SK-N-SH treated with all-trans-retinoic acid at 6 μM for 48 hours (cell line): ENCODE results near the gene DENND1B.
"Not testable (repeated sequence)": the region's sequence is repeated elsewhere in the genome, so short reads cannot be mapped to it uniquely, and the experiment has no call there.

Source experiments
- ATAC-seq: fragments of 200-7000 bp; cut with Tn5 transposase; 3 replicates; pipeline ENCODE4 v1.9.1; 2020; ENCODE audit warnings: mild to moderate bottlenecking, moderate library complexity
- ARNTL ChIP-seq: fragments of 450-650 bp; formaldehyde crosslinking; IDR thresholded peaks from 2 replicates; pipeline ENCODE4 v1.5.0; 2020; ENCODE audit warnings: low read depth, mild to moderate bottlenecking, moderate library complexity, borderline replicate concordance
- BACH2 ChIP-seq: fragments of 250-450 bp; sonication (Bioruptor Pico); IDR thresholded peaks from 2 replicates; pipeline ENCODE4 v1.9.0; 2021; ENCODE audit warnings: mild to moderate bottlenecking, borderline replicate concordance
- ESRRG ChIP-seq: fragments of 250-450 bp; sonication (Bioruptor Pico); IDR thresholded peaks from 2 replicates; pipeline ENCODE4 v1.6.1; 2021; ENCODE audit warnings: mild to moderate bottlenecking
- GLIS3 ChIP-seq: fragments of 250-450 bp; sonication (Bioruptor Pico); IDR thresholded peaks from 2 replicates; pipeline ENCODE4 v1.5.0; 2020; ENCODE audit warnings: mild to moderate bottlenecking, moderate library complexity
- ISL1 ChIP-seq: fragments of 250-450 bp; sonication (Bioruptor Pico); IDR thresholded peaks from 2 replicates; pipeline ENCODE4 v2.1.2; 2022; ENCODE audit warnings: mild to moderate bottlenecking, moderate library complexity
- OSR1 ChIP-seq: fragments of 250-450 bp; sonication (Bioruptor Pico); IDR thresholded peaks from 2 replicates; pipeline ENCODE4 v1.8.0; 2022; ENCODE audit warnings: moderate library complexity, mild to moderate bottlenecking, inconsistent platforms
- PPARA ChIP-seq: fragments of 250-450 bp; sonication (Bioruptor Pico); IDR thresholded peaks from 2 replicates; pipeline ENCODE4 v1.5.0; 2020; ENCODE audit warnings: mild to moderate bottlenecking, borderline replicate concordance
- RARB ChIP-seq: fragments of 250-450 bp; sonication (Bioruptor Pico); IDR thresholded peaks from 2 replicates; pipeline ENCODE4 v1.8.0; 2021; ENCODE audit warnings: mild to moderate bottlenecking, moderate library complexity
- SNAI2 ChIP-seq: fragments of 250-450 bp; sonication (Bioruptor Pico); IDR thresholded peaks from 2 replicates; pipeline ENCODE4 v1.5.0; 2020; ENCODE audit warnings: mild to moderate bottlenecking, moderate library complexity
- TCF4 ChIP-seq: fragments of 250-450 bp; sonication (Bioruptor Pico); IDR thresholded peaks from 2 replicates; pipeline ENCODE4 v1.8.0; 2021; ENCODE audit warnings: mild to moderate bottlenecking, moderate library complexity, borderline replicate concordance
- TOX ChIP-seq: fragments of 250-450 bp; sonication (Bioruptor Pico); IDR thresholded peaks from 2 replicates; pipeline ENCODE4 v1.8.0; 2021; ENCODE audit warnings: mild to moderate bottlenecking, moderate library complexity, borderline replicate concordance
- ZC3H10 ChIP-seq: fragments of 250-450 bp; sonication (Bioruptor Pico); IDR thresholded peaks from 2 replicates; pipeline ENCODE4 v1.5.1; 2021; ENCODE audit warnings: mild to moderate bottlenecking, moderate library complexity
- ZFP3 ChIP-seq: fragments of 250-450 bp; sonication (Bioruptor Pico); IDR thresholded peaks from 2 replicates; pipeline ENCODE4 v1.5.0; 2020; ENCODE audit warnings: mild to moderate bottlenecking, moderate library complexity
- ZFP30 ChIP-seq: fragments of 450-650 bp; formaldehyde crosslinking; IDR thresholded peaks from 2 replicates; pipeline ENCODE4 v1.5.0; 2022; ENCODE audit warnings: mild to moderate bottlenecking, moderate library complexity
- ZNF565 ChIP-seq: fragments of 450-650 bp; formaldehyde crosslinking; conservative IDR thresholded peaks from 2 replicates; pipeline ENCODE4 v1.5.0; 2020; ENCODE audit warnings: low read depth, mild to moderate bottlenecking, moderate library complexity
- ZNF8 ChIP-seq: fragments of 450-650 bp; formaldehyde crosslinking; IDR thresholded peaks from 2 replicates; pipeline ENCODE4 v1.5.0; 2020; ENCODE audit warnings: mild to moderate bottlenecking, moderate library complexity
- TF ChIP-seq, protein P1 (sequence below): fragments of 250-450 bp; sonication (Bioruptor Pico); IDR thresholded peaks from 2 replicates; pipeline ENCODE4 v1.5.0; 2020; ENCODE audit warnings: mild to moderate bottlenecking, moderate library complexity
- TF ChIP-seq, protein P2 (sequence below): fragments of 250-450 bp; sonication (Bioruptor Pico); IDR thresholded peaks from 2 replicates; pipeline ENCODE4 v1.5.1; 2020; ENCODE audit warnings: low read depth, mild to moderate bottlenecking, moderate library complexity
- TF ChIP-seq, protein P3 (sequence below): fragments of 250-450 bp; sonication (Bioruptor Pico); IDR thresholded peaks from 2 replicates; pipeline ENCODE4 v1.8.0; 2020; ENCODE audit warnings: mild to moderate bottlenecking, moderate library complexity, borderline replicate concordance
- TF ChIP-seq, protein P4 (sequence below): fragments of 250-450 bp; sonication (Bioruptor Pico); IDR thresholded peaks from 2 replicates; pipeline ENCODE4 v1.5.1; 2021; ENCODE audit warnings: mild to moderate bottlenecking, moderate library complexity
- TF ChIP-seq, protein P5 (sequence below): fragments of 250-450 bp; sonication (Bioruptor Pico); IDR thresholded peaks from 2 replicates; pipeline ENCODE4 v1.8.0; 2021; ENCODE audit warnings: low read depth, mild to moderate bottlenecking, moderate library complexity, borderline replicate concordance

DENND1B gene

DNA sequence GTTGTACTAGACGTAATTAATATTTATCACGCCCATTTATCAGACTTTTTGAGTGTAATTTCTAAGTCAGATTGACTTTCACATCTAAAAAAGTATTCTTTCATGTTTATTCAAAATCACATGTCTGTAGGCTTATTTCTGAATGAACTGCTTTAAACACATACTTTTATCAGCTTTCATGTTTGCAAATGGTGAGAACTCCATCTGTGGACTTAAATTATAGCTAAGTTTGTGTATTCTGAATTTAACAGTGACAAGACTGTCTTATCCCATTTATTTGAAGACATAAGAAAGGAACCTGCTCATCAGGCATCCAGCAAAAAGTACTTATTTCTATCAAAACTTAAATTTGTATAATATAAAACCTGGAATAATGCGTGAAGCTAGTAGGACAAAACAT is 69.3 kb downstream of the DENND1B start:
- ATAC-seq, result no peak
- TF ChIP-seq ESRRG, result no peak
- TF ChIP-seq RARB, result no peak
- TF ChIP-seq SNAI2, result no peak
- TF ChIP-seq, protein P1, sequence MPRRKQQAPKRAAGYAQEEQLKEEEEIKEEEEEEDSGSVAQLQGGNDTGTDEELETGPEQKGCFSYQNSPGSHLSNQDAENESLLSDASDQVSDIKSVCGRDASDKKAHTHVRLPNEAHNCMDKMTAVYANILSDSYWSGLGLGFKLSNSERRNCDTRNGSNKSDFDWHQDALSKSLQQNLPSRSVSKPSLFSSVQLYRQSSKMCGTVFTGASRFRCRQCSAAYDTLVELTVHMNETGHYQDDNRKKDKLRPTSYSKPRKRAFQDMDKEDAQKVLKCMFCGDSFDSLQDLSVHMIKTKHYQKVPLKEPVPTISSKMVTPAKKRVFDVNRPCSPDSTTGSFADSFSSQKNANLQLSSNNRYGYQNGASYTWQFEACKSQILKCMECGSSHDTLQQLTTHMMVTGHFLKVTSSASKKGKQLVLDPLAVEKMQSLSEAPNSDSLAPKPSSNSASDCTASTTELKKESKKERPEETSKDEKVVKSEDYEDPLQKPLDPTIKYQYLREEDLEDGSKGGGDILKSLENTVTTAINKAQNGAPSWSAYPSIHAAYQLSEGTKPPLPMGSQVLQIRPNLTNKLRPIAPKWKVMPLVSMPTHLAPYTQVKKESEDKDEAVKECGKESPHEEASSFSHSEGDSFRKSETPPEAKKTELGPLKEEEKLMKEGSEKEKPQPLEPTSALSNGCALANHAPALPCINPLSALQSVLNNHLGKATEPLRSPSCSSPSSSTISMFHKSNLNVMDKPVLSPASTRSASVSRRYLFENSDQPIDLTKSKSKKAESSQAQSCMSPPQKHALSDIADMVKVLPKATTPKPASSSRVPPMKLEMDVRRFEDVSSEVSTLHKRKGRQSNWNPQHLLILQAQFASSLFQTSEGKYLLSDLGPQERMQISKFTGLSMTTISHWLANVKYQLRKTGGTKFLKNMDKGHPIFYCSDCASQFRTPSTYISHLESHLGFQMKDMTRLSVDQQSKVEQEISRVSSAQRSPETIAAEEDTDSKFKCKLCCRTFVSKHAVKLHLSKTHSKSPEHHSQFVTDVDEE (CRISPR knock-in tag), result no peak
- TF ChIP-seq ISL1, result no peak
- TF ChIP-seq ZNF565 (CRISPR knock-in tag), result no peak
- TF ChIP-seq ZFP3, result no peak

DNA sequence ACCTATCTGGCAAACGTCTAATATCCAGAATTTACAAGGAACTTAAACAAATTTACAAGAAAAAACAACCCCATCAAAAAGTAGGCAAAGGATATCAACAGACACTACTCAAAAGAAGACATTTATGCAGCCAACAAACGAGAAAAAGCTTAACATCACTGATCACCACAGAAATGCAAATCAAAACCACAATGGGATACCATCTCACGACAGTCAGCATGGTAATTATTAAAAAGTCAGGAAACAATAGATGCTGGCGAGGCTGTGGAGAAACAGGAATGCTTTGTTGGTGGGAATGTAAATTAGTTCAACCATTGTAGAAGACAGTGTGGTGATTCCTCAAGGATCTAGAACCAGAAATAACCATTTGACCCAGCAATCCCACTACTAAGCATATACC is 74.6 kb downstream of the DENND1B start:
- ATAC-seq, result not testable (repeated sequence)

DNA sequence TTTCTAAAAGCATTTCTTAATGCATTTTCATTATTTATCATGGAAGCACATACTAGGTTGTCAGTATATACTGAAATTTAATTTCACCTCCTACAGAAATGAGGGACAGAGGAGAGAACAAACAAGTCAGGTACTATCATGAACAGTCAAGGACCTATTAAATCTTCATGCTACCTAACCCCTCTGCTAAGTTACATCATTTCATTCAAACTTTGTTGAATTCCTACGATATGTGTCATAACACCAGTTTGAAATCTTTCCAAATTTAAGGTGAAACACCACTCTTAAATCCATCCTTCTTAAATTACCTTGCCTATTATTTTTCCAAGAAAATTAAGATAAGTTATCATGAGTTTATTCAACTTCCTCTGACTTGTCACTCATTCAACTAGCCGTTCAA is 78.9 kb downstream of the DENND1B start:
- ATAC-seq, result peak; percentile 72
- TF ChIP-seq, protein P2, sequence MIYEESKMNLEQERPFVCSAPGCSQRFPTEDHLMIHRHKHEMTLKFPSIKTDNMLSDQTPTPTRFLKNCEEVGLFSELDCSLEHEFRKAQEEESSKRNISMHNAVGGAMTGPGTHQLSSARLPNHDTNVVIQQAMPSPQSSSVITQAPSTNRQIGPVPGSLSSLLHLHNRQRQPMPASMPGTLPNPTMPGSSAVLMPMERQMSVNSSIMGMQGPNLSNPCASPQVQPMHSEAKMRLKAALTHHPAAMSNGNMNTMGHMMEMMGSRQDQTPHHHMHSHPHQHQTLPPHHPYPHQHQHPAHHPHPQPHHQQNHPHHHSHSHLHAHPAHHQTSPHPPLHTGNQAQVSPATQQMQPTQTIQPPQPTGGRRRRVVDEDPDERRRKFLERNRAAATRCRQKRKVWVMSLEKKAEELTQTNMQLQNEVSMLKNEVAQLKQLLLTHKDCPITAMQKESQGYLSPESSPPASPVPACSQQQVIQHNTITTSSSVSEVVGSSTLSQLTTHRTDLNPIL (CRISPR knock-in tag), result no peak
- TF ChIP-seq GLIS3 (no peak), ZNF8 (no peak), ESRRG (no peak), TCF4 (no peak), ARNTL (no peak), ZNF565 (CRISPR knock-in tag) (no peak), TOX (peak; percentile 4; the same call in 1 of the 2 replicates)
- TF ChIP-seq, all 23 proteins: peak for 1

DNA sequence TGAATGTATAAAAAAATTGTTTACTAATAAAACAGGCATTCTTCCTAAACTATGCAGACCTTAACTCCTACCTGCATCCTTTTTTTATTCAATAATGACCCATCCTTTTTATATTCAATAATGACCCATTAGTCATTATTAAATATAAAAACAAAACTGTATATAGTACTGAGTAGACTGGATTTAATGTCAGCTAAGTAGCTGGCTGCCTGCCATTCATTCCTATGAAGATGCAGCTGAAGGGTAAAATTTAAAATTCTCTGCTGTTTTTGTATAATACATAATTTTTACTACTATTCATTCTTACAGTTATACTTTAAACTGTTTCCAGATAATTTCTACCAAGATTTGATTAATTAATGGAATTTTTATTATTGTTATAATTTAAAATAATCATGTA is 79.3 kb downstream of the DENND1B start:
- TF ChIP-seq SNAI2 (no peak), ZNF565 (CRISPR knock-in tag) (no peak), PPARA (CRISPR knock-in tag) (no peak), ARNTL (no peak), ESRRG (no peak), RARB (no peak)
- TF ChIP-seq, protein P3, sequence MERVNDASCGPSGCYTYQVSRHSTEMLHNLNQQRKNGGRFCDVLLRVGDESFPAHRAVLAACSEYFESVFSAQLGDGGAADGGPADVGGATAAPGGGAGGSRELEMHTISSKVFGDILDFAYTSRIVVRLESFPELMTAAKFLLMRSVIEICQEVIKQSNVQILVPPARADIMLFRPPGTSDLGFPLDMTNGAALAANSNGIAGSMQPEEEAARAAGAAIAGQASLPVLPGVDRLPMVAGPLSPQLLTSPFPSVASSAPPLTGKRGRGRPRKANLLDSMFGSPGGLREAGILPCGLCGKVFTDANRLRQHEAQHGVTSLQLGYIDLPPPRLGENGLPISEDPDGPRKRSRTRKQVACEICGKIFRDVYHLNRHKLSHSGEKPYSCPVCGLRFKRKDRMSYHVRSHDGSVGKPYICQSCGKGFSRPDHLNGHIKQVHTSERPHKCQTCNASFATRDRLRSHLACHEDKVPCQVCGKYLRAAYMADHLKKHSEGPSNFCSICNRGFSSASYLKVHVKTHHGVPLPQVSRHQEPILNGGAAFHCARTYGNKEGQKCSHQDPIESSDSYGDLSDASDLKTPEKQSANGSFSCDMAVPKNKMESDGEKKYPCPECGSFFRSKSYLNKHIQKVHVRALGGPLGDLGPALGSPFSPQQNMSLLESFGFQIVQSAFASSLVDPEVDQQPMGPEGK, result no peak
- TF ChIP-seq, all 23 proteins: peak for 0
- ATAC-seq, result peak; percentile 55; the same call in 2 of the 3 replicates

DNA sequence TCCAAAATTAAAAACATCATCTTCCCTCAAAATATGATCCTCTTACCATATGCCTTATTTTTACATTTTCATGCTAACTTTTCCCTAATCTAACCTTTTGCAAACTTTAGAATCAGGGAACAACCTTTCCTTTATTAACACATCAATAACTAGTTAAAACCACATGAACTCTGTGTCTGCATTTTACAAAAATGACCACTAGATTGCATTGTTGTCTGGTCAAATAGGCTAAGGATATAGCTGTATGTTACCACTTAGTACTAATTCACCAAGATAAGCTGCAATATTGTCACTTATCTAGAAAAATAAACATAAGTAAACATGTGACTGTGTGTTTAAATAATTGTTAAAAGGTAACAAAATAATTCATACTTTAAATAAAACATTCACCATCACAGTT is 82.3 kb downstream of the DENND1B start:
- peak; percentile 89 for ATAC-seq
- TF ChIP-seq, protein P3, result no peak
- TF ChIP-seq, protein P2 (CRISPR knock-in tag), result no peak
- no peak for TF ChIP-seq ESRRG
- no peak for TF ChIP-seq TOX
- TF ChIP-seq ZFP30 (CRISPR knock-in tag), result no peak
- TF ChIP-seq ZNF565 (CRISPR knock-in tag), result no peak
- TF ChIP-seq OSR1, result no peak
- no peak for TF ChIP-seq TCF4
- no peak for TF ChIP-seq ZFP3
- TF ChIP-seq RARB, result no peak
- TF ChIP-seq, protein P4, sequence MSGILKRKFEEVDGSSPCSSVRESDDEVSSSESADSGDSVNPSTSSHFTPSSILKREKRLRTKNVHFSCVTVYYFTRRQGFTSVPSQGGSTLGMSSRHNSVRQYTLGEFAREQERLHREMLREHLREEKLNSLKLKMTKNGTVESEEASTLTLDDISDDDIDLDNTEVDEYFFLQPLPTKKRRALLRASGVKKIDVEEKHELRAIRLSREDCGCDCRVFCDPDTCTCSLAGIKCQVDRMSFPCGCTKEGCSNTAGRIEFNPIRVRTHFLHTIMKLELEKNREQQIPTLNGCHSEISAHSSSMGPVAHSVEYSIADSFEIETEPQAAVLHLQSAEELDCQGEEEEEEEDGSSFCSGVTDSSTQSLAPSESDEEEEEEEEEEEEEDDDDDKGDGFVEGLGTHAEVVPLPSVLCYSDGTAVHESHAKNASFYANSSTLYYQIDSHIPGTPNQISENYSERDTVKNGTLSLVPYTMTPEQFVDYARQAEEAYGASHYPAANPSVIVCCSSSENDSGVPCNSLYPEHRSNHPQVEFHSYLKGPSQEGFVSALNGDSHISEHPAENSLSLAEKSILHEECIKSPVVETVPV (CRISPR knock-in tag), result no peak
- no peak for TF ChIP-seq BACH2 (CRISPR knock-in tag)
- TF ChIP-seq ISL1, result no peak
- TF ChIP-seq, protein P5, sequence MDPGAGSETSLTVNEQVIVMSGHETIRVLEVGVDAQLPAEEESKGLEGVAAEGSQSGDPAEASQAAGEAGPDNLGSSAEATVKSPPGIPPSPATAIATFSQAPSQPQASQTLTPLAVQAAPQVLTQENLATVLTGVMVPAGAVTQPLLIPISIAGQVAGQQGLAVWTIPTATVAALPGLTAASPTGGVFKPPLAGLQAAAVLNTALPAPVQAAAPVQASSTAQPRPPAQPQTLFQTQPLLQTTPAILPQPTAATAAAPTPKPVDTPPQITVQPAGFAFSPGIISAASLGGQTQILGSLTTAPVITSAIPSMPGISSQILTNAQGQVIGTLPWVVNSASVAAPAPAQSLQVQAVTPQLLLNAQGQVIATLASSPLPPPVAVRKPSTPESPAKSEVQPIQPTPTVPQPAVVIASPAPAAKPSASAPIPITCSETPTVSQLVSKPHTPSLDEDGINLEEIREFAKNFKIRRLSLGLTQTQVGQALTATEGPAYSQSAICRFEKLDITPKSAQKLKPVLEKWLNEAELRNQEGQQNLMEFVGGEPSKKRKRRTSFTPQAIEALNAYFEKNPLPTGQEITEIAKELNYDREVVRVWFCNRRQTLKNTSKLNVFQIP (CRISPR knock-in tag), result no peak
- no peak for TF ChIP-seq ARNTL
- TF ChIP-seq ZC3H10 (CRISPR knock-in tag), result no peak
